Neural progenitor cell (in vitro differentiated cells): ENCODE measurements around the gene CCL17. TPM values are rescaled to one million over a fixed set of nuclear protein-coding genes. Genes with fewer than 3 reads are reported as not detected.

Experiments
- DNase-seq: peaks from one replicate; pipeline ENCODE4 v3.0.0-alpha.2; 2016; ENCODE audit warnings: low spot score
- H2AFZ ChIP-seq: fragments of 200-600 bp; sonication (generic); replicated peaks from 2 replicates; pipeline ENCODE4 v1.6.1; 2016; ENCODE audit warnings: antibody characterized with exemption
- H3F3A ChIP-seq: fragments of 200-600 bp; sonication (generic); 2 replicates; pipeline ENCODE4 v1.6.1; 2016; ENCODE audit warnings: antibody characterized with exemption, low read depth
- H3K27ac ChIP-seq: fragments of 200-600 bp; sonication (generic); 2 replicates; pipeline ENCODE4 v1.5.1; 2016; ENCODE audit warnings: mild to moderate bottlenecking
- H3K27me3 ChIP-seq: fragments of 200-600 bp; sonication (generic); 2 replicates; pipeline ENCODE4 v1.6.1; 2016; ENCODE audit warnings: mild to moderate bottlenecking, moderate library complexity
- H3K36me3 ChIP-seq: fragments of 200-600 bp; sonication (generic); 2 replicates; pipeline ENCODE4 v1.5.1; 2016
- H3K4me1 ChIP-seq: fragments of 200-600 bp; sonication (generic); 2 replicates; pipeline ENCODE4 v1.6.1; 2016; ENCODE audit warnings: mixed run types
- H3K4me2 ChIP-seq: fragments of 200-600 bp; sonication (generic); 2 replicates; pipeline ENCODE4 v1.6.1; 2016
- H3K4me3 ChIP-seq: fragments of 200-600 bp; sonication (generic); 2 replicates; pipeline ENCODE4 v1.5.1; 2016
- H3K79me2 ChIP-seq: fragments of 200-600 bp; sonication (generic); 2 replicates; pipeline ENCODE4 v1.6.1; 2016; ENCODE audit warnings: low read depth
- H3K9ac ChIP-seq: fragments of 200-600 bp; sonication (generic); 2 replicates; pipeline ENCODE4 v1.6.1; 2016
- H3K9me3 ChIP-seq: fragments of 200-600 bp; sonication (generic); 2 replicates; pipeline ENCODE4 v1.5.1; 2016; ENCODE audit warnings: low read depth
- H4K20me1 ChIP-seq: fragments of 200-600 bp; sonication (generic); 2 replicates; pipeline ENCODE4 v1.6.1; 2016; ENCODE audit warnings: low read depth
- H3K27ac Mint-ChIP-seq: 3 replicates; pipeline ENCODE4 v1.8.0; 2021; ENCODE audit warnings: mixed read lengths
- H3K27me3 Mint-ChIP-seq: 2 replicates; pipeline ENCODE4 v1.8.0; 2022; ENCODE audit warnings: low read depth, mild to moderate bottlenecking, inconsistent platforms, moderate library complexity, mixed read lengths; ENCODE audit not compliant: insufficient read depth
- H3K36me3 Mint-ChIP-seq: 3 replicates; pipeline ENCODE4 v1.8.0; 2021; ENCODE audit warnings: mixed read lengths
- H3K4me1 Mint-ChIP-seq: 3 replicates; pipeline ENCODE4 v1.8.0; 2021; ENCODE audit warnings: mixed read lengths
- H3K4me3 Mint-ChIP-seq: 3 replicates; pipeline ENCODE4 v1.8.0; 2021; ENCODE audit warnings: mild to moderate bottlenecking, moderate library complexity, mixed read lengths
- H3K9me3 Mint-ChIP-seq: 3 replicates; pipeline ENCODE4 v1.8.0; 2020; ENCODE audit warnings: mixed read lengths
- CTCF ChIP-seq: fragments of 200-600 bp; sonication (generic); IDR thresholded peaks from 2 replicates; pipeline ENCODE4 v1.5.1; 2017; ENCODE audit warnings: antibody characterized with exemption, mild to moderate bottlenecking
- EZH2 ChIP-seq: fragments of 200-600 bp; sonication (generic); IDR thresholded peaks from 2 replicates; pipeline ENCODE4 v1.6.1; 2017; ENCODE audit warnings: antibody characterized with exemption, mild to moderate bottlenecking, moderate library complexity
- EZH2phosphoT487 ChIP-seq: fragments of 200-600 bp; sonication (generic); IDR thresholded peaks from 2 replicates; pipeline ENCODE4 v1.6.1; 2017; ENCODE audit warnings: antibody characterized with exemption
- total RNA-seq: library from RNA; depleted of rRNA; stranded (reverse); fragments of >200 nt; gene quantifications from 2 replicates; pipeline ENCODE4 v1.2.3, GENCODE V29; 2015; ENCODE audit warnings: low replicate concordance

CCL17 gene
- total RNA-seq, 1 donor from 2014 or later = not detected

GRCh38 chr16:57426356-57426755 lies 21.8 kb downstream of the CCL17 start:
- Mint-ChIP-seq H3K27ac (no peak overlapping the region), H3K27me3 (no peaks in the 10 kb centered on the region), H3K4me3 (no peak overlapping the region), H3K9me3 (no peaks in the 10 kb centered on the region), H3K4me1 (peaks cover 7% of the 10 kb centered on the region), H3K36me3 (peaks cover 27% of the 10 kb centered on the region)
- Histone ChIP-seq H3K36me3 (peaks cover 5% of the 10 kb centered on the region), H3K4me1 (peaks cover 11% of the 10 kb centered on the region), H3K27ac (no peak overlapping the region), H2AFZ (no peak overlapping the region), H3K9ac (no peak overlapping the region), H3K27me3 (no peaks in the 10 kb centered on the region), H3K79me2 (no peaks in the 10 kb centered on the region), H4K20me1 (peaks cover 6% of the 10 kb centered on the region), H3K4me2 (no peak overlapping the region), H3F3A (peaks cover 10% of the 10 kb centered on the region), H3K4me3 (no peak overlapping the region), H3K9me3 (no peaks in the 10 kb centered on the region)
- TF ChIP-seq CTCF (no peak), EZH2 (no peak), EZH2phosphoT487 (no peak)
- no peak for DNase-seq

GRCh38 chr16:57427307-57427706 lies 22.7 kb downstream of the CCL17 start:
- no peak overlapping the region for H3K4me2 ChIP-seq
- no peaks in the 10 kb centered on the region for H3K79me2 ChIP-seq
- peaks cover 10% of the 10 kb centered on the region for H3F3A ChIP-seq
- TF ChIP-seq EZH2phosphoT487 (no peak), CTCF (no peak), EZH2 (no peak)
- DNase-seq = no peak
- Mint-ChIP-seq H3K27ac (no peak overlapping the region), H3K36me3 (peaks cover 27% of the 10 kb centered on the region), H3K27me3 (no peaks in the 10 kb centered on the region), H3K4me3 (no peak overlapping the region), H3K4me1 (peaks cover 5% of the 10 kb centered on the region), H3K9me3 (no peaks in the 10 kb centered on the region)
- H3K27me3 ChIP-seq = no peaks in the 10 kb centered on the region
- H3K36me3 ChIP-seq = peaks cover 5% of the 10 kb centered on the region
- H2AFZ ChIP-seq = no peak overlapping the region
- H3K27ac ChIP-seq = peak overlapping the region; percentile 46
- peaks cover 6% of the 10 kb centered on the region for H4K20me1 ChIP-seq
- H3K9ac ChIP-seq = no peak overlapping the region
- peaks cover 11% of the 10 kb centered on the region for H3K4me1 ChIP-seq
- H3K9me3 ChIP-seq = no peaks in the 10 kb centered on the region
- no peak overlapping the region for H3K4me3 ChIP-seq

- Mint-ChIP-seq H3K36me3 (peaks cover 30% of the 10 kb centered on the region), H3K27me3 (no peaks in the 10 kb centered on the region), H3K4me3 (no peak overlapping the region), H3K4me1 (no peaks in the 10 kb centered on the region), H3K9me3 (no peaks in the 10 kb centered on the region), H3K27ac (no peak overlapping the region)
- H3K27me3 ChIP-seq = no peaks in the 10 kb centered on the region
- H2AFZ ChIP-seq = no peak overlapping the region
- no peak for DNase-seq
- H4K20me1 ChIP-seq = peaks cover 6% of the 10 kb centered on the region
- TF ChIP-seq CTCF (no peak), EZH2phosphoT487 (no peak), EZH2 (no peak)
- H3K36me3 ChIP-seq = peaks cover 5% of the 10 kb centered on the region
- H3K4me1 ChIP-seq = peaks cover 11% of the 10 kb centered on the region
- no peak overlapping the region for H3K9ac ChIP-seq
- no peaks in the 10 kb centered on the region for H3K79me2 ChIP-seq
- no peak overlapping the region for H3K4me2 ChIP-seq
- peak overlapping the region; percentile 46 for H3K27ac ChIP-seq
- no peak overlapping the region for H3K4me3 ChIP-seq
- peaks cover 10% of the 10 kb centered on the region for H3F3A ChIP-seq
- no peaks in the 10 kb centered on the region for H3K9me3 ChIP-seq
Observed at GRCh38 chr16:57427824-57428223, 23.3 kb downstream of the CCL17 start.
